HG03159 (cell line): ENCODE measurements around the gene ZNF740.
"Not testable (repeated sequence)": the region's sequence is repeated elsewhere in the genome, so short reads cannot be mapped to it uniquely, and the experiment has no call there.

Experiments used
- ATAC-seq: cut with Tn5 transposase; IDR thresholded peaks from one replicate; pipeline ENCODE4 v1.9.1; 2021; ENCODE audit warnings: mild to moderate bottlenecking, moderate library complexity; ENCODE audit not compliant: unreplicated experiment

The ZNF740 gene

GRCh38 chr12:53193985-53194716 is 13.6 kb downstream of the ZNF740 start:
- ATAC-seq, result no peak

- no peak for ATAC-seq
Measured at GRCh38 chr12:53194973-53195372, 14.5 kb downstream of the ZNF740 start.

- ATAC-seq, result no peak
Measured at GRCh38 chr12:53195516-53196420, 15.2 kb downstream of the ZNF740 start.

- ATAC-seq, result no peak
Measured at GRCh38 chr12:53196486-53196885, 16.0 kb downstream of the ZNF740 start.

GRCh38 chr12:53197011-53197640 is 16.6 kb downstream of the ZNF740 start:
- ATAC-seq, result no peak

GRCh38 chr12:53198486-53199110 is 18.1 kb downstream of the ZNF740 start:
- ATAC-seq, result no peak

- ATAC-seq, result no peak
Measured at GRCh38 chr12:53199700-53200099, 19.2 kb downstream of the ZNF740 start.

GRCh38 chr12:53200107-53200457 is 19.6 kb downstream of the ZNF740 start:
- no peak for ATAC-seq

- no peak for ATAC-seq
Measured at GRCh38 chr12:53200458-53201176, 20.1 kb downstream of the ZNF740 start.

GRCh38 chr12:53201177-53201541 is 20.6 kb downstream of the ZNF740 start:
- ATAC-seq, result no peak

GRCh38 chr12:53201639-53202038 is 21.1 kb downstream of the ZNF740 start:
- ATAC-seq, result no peak

- not testable (repeated sequence) for ATAC-seq
Measured at GRCh38 chr12:53202316-53202715, 21.8 kb downstream of the ZNF740 start.

GRCh38 chr12:53204351-53204750 is 23.8 kb downstream of the ZNF740 start:
- no peak for ATAC-seq

- peak; percentile 61 for ATAC-seq
Measured at GRCh38 chr12:53205747-53206419, 25.4 kb downstream of the ZNF740 start.

GRCh38 chr12:53207042-53207441 is 26.5 kb downstream of the ZNF740 start, which contains the start of gene ITGB7:
Gene ITGB7 (minus strand): TSS chr12:53207251. CDS start chr12:53200443, 6,808 bp downstream.
- ATAC-seq, result no peak

- no peak for ATAC-seq
Measured at GRCh38 chr12:53208435-53208834, 27.9 kb downstream of the ZNF740 start.

GRCh38 chr12:53208877-53209463 is 28.4 kb downstream of the ZNF740 start:
- ATAC-seq, result no peak

GRCh38 chr12:53210843-53211242 is 30.3 kb downstream of the ZNF740 start:
- no peak for ATAC-seq
